GM18858 (cell line): ENCODE results near the gene DBET.
"Not testable (repeated sequence)": the region's sequence is repeated elsewhere in the genome, so short reads cannot be mapped to it uniquely, and the experiment has no call there.

Experiments
- ATAC-seq: cut with Tn5 transposase; IDR thresholded peaks from one replicate; pipeline ENCODE4 v1.9.1; 2021; ENCODE audit not compliant: unreplicated experiment

DBET gene

DNA sequence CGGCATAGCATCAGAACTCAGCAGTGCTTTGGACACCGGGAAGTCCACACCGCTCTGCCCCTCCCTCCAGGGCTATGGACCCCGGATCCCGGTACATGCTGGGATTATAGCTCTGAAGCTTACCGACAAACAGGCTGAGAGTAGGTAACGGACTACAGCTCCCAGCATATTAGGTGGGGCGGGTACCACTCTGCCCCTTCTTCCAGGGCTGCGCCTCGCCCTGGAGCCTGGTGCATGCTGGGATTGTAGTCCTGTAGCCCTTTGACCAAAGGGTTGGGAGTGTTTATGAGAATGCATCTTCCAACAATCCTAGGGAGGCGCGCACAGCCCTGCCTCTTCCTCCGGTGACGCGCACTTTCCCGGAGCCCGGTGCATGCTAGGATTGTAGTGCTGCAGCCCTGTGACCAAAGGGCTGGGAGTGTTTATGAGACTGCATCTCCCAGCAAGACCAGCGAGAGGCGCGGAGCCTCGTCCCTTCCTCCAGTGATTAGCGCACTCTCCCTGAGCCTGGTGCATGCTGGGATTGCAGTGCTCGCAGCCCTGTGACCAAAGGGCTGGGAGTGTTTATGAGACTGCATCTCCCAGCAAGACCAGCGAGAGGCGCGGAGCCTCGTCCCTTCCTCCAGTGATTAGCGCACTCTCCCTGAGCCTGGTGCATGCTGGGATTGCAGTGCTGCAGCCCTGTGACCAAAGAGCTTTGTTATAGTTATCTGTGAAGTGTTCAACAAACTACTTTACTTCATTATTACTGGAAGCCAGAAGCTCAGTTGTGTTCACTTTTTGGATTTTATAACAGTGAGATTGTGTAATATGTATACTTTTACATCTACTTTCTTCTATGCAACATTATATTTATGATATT is 14.7 kb upstream of the DBET start:
- ATAC-seq = not testable (repeated sequence)

- not testable (repeated sequence) for ATAC-seq
Observed at GRCh38 chr4:190058997-190059396, 5.3 kb upstream of the DBET start.

GRCh38 chr4:190064805-190065204 is 503 bp downstream of the DBET start:
- ATAC-seq = not testable (repeated sequence)

DNA sequence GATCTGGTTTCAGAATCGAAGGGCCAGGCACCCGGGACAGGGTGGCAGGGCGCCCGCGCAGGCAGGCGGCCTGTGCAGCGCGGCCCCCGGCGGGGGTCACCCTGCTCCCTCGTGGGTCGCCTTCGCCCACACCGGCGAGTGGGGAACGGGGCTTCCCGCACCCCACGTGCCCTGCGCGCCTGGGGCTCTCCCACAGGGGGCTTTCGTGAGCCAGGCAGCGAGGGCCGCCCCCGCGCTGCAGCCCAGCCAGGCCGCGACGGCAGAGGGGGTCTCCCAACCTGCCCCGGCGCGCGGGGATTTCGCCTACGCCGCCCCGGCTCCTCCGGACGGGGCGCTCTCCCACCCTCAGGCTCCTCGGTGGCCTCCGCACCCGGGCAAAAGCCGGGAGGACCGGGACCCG is 4.0 kb downstream of the DBET start:
- not testable (repeated sequence) for ATAC-seq

- ATAC-seq = not testable (repeated sequence)
Observed at GRCh38 chr4:190093052-190093451, 28.8 kb downstream of the DBET start.

- ATAC-seq = not testable (repeated sequence)
Observed at GRCh38 chr4:190094031-190094430, 29.7 kb downstream of the DBET start.

GRCh38 chr4:190095335-190095734 is 31.0 kb downstream of the DBET start:
- not testable (repeated sequence) for ATAC-seq

- ATAC-seq = not testable (repeated sequence)
Observed at GRCh38 chr4:190099605-190100004, 35.3 kb downstream of the DBET start.

- not testable (repeated sequence) for ATAC-seq
Observed at GRCh38 chr4:190101525-190101924, 37.2 kb downstream of the DBET start.

DNA sequence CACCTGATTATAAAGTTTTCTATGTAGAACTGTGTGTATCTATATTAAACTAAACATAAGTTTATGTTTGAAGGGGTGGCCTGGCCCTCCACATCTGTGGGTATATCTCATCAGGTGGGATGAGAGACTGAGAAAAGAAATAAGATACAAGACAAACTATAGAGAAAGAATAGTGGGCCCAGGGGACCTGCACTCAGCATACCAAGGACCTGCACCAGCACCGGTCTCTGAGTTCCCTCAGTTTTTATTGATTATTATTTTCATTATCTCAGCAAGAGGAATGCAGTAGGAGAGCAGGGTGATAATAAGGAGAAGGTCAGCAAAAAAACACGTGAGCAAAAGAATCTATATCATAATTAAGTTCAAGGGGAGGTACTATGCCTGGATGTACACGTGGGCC is 41.9 kb downstream of the DBET start:
- ATAC-seq = not testable (repeated sequence)

- ATAC-seq = not testable (repeated sequence)
Observed at GRCh38 chr4:190106611-190107480, 42.5 kb downstream of the DBET start.

DNA sequence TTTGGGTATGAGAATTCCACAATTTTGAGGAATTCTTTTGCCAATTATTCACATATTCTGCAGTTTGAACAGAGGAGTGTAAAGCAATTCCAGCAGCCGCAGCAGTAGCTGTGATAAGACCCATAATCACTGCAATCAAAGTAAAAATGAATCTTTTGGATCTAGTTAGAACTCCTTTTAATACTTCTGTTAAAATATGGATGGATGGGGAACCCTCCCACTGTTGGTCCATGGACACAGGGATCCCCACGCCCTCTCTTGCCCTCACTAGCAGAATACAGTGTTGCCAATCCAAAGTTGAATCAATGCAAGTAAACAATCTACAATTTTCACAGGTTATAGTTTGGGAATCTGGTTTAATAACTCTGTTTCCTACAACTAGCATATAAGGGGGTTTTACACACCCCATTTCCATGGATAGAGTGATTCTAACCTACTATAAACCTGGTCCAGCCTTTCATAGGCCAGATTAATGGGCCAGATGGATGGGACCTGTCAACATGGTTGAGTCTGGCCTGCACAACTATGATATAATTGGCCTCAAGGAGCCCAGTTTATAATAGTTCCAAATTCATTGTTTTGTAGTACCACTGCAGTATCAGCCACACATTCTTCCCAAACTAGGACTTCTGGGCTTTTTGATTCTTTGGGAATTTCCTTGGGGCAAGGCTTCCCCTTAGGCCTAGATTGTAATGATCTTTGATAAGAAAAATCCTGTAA is 43.6 kb downstream of the DBET start:
- ATAC-seq = not testable (repeated sequence)

GRCh38 chr4:190108756-190109155 is 44.5 kb downstream of the DBET start:
- not testable (repeated sequence) for ATAC-seq

- not testable (repeated sequence) for ATAC-seq
Observed at GRCh38 chr4:190109390-190110011, 45.2 kb downstream of the DBET start.

DNA sequence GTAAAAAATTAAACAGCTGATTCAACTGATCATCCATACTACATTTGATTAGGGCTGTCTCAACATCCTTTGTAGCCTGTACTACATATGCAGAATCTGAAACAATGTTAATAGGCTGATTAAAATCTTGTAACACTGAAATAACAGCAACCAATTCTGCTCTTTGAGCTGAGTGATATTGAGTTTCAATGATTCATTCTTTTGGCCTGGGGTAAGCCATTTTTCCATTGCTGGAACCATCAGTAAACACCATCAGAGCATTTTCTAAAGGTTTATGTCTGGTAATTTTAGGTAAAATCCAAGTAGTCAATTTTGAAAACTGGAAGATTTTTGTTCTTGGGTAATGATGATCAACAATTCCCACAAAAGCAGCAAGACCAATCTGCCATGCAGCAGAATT is 45.7 kb downstream of the DBET start:
- ATAC-seq = not testable (repeated sequence)

DNA sequence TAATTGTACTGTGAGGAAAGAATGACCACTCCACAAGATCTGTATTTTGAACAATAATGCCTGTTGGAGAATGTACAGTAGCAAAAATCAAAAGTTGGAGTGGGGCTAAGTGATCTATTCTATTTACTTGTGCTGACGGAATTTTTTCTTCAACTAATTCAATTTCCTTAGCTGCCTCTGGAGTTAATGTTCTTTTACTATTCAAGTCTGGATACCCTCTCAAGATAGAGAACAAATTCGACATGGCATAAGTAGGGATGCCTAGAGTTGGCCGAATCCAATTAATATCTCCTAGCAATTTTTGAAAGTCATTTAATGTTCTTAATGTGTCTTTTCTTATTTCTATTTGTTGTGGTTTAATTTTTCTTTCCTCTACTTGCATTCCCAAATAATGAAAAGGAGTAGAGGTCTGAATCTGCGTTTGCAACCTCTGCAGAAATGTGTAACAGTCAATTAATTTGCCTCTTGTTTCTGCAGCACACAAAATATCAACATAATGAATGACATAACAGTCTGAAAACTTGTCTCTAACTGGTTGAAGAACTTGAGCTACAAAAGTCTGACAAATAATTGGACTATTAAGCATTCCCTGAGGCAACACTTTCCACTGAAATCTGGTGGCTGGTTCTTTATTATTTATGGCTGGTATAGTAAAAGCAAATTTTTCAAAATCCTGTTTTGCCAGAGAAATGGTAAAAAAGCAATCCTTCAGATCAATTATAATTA is 46.4 kb downstream of the DBET start:
- ATAC-seq = not testable (repeated sequence)

DNA sequence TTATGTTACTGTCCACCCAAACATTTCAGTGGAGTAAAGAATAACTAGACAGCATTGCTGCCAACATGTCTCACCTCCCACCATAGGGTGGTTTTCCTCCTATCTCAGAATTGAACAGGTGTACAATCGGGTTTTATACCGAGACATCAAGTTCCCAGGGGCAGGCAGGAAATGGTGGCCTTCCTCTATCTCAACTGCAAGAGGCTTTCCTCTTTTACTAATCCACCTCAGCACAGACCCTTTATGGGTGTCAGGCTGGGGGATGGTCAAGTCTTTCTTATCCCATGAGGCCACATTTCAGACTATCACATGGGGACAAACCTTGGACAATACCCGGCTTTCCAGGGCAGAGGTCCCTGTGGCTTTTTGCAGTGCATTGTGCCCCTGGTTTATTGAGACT is 48.6 kb downstream of the DBET start:
- not testable (repeated sequence) for ATAC-seq

DNA sequence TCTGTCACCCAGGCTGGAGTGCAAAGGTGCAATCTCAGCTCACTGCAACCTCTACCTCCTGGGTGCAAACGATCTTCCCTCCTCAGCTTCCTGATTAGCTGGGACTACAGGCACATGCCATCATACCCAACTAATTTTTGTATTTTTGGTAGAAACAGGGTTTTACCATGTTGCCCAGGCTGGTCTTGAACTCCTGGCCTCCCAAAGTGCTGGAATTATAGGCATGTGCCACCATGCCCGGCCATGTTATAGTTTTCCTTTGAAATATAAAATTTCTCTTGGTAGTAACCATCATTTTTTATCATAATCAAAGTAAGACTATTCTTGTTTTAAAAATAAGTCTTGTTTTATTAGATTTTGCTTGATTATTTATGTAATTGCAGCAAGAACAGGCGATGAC is 50.7 kb downstream of the DBET start:
- ATAC-seq = not testable (repeated sequence)
